Subcutaneous abdominal adipose tissue (tissue), 5 donors: Measurements from ENCODE around the gene AKAP13.

Source experiments
- H3K27ac ChIP-seq: one replicate; pipeline ENCODE4 v1.7.0; 2013; ENCODE audit warnings: low read depth, mild to moderate bottlenecking, inconsistent platforms, low read length, moderate library complexity
- H3K27me3 ChIP-seq, 5 donors: one replicate each; pipeline ENCODE4 v1.7.0; 2013; ENCODE audit warnings: low read length in 5 of 5, inconsistent platforms in 1 of 5; ENCODE audit not compliant: control insufficient read depth in 5 of 5, insufficient read depth in 4 of 5
- H3K36me3 ChIP-seq, 5 donors: one replicate each; pipeline ENCODE4 v1.7.0; 2013; ENCODE audit warnings: low read length in 5 of 5; ENCODE audit not compliant: control insufficient read depth in 5 of 5, insufficient read depth in 5 of 5
- H3K4me1 ChIP-seq, 5 donors: one replicate each; pipeline ENCODE4 v1.7.0; 2013; ENCODE audit warnings: low read length in 5 of 5, mild to moderate bottlenecking in 3 of 5, moderate library complexity in 1 of 5; ENCODE audit not compliant: control insufficient read depth in 5 of 5, insufficient read depth in 5 of 5
- H3K4me3 ChIP-seq, 5 donors: one replicate each; pipeline ENCODE4 v1.7.0; 2013; ENCODE audit warnings: low read length in 5 of 5, low read depth in 1 of 5
- H3K9ac ChIP-seq, 5 donors: one replicate each; pipeline ENCODE4 v1.7.0; 2013; ENCODE audit warnings: low read length in 5 of 5, mild to moderate bottlenecking in 4 of 5, moderate library complexity in 3 of 5
- H3K9me3 ChIP-seq, 5 donors: one replicate each; pipeline ENCODE4 v1.7.0; 2013; ENCODE audit warnings: low read length in 5 of 5; ENCODE audit not compliant: control insufficient read depth in 5 of 5
- donor health status: healthy.
- donor health status: healthy.
- donor health status: healthy.
- donor health status: healthy.
- donor health status: healthy.

Gene AKAP13

DNA sequence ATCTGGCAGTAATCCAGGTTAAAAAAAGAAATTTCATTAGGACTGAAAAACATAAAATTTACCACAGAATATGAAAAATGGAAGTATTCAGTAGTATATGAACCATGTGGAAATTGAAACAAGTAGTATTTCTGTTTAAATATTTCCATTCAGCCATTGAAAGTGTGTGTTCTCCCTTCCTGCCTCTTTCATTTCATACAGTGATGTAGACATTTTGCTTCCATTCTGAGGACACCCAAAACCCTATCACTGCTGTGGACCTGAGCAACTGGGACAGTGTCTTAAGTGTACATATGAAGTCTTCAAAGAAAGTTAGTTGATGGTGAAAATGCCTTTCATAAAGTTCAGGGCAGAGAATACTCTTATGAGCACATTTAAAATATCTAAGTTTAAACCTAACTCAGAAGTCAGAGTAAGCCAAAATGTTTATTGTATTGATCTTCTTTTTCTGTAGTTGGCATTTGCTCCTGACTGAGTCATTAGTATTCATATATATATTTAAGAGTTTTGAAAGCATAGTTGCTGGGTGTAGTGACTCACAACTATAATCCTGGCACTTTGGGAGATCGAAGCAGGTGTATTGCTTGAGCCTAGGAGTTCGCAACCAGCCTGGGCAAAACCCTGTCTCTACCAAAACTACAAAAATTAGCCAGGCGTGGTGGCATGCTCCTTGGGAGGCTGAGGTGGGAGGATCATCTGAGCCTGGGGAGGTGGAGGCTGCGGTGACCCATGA is 215.6 kb downstream of the AKAP13 start:
- H3K9me3 ChIP-seq = no peaks in the 10 kb centered on the region

GRCh38 chr15:85597155-85597815 is 216.9 kb downstream of the AKAP13 start:
- H3K4me3 ChIP-seq = no peak overlapping the region
- H3K36me3 ChIP-seq = peaks cover 0 to 6% (median 0%) of the 10 kb centered on the region in 5 donors
- no peaks in the 10 kb centered on the region for H3K27me3 ChIP-seq
- H3K9ac ChIP-seq = no peak overlapping the region
- no peak overlapping the region for H3K27ac ChIP-seq
- H3K9me3 ChIP-seq = no peaks in the 10 kb centered on the region
- peaks cover 0 to 22% (median 6%) of the 10 kb centered on the region in 5 donors for H3K4me1 ChIP-seq

More for the DNA sequence above, 215.6 kb downstream of the AKAP13 start:
- Histone ChIP-seq H3K27me3 (no peaks in the 10 kb centered on the region), H3K27ac (no peak overlapping the region), H3K4me1 (peaks cover 0 to 24% (median 9%) of the 10 kb centered on the region in 5 donors), H3K36me3 (peaks cover 0 to 9% (median 0%) of the 10 kb centered on the region in 5 donors), H3K9ac (no peak overlapping the region), H3K4me3 (no peak overlapping the region)

- Histone ChIP-seq H3K4me1 (peaks cover 0 to 19% (median 4%) of the 10 kb centered on the region in 5 donors), H3K36me3 (peaks cover 0 to 8% (median under 1%) of the 10 kb centered on the region in 5 donors), H3K4me3 (no peak overlapping the region), H3K27me3 (no peaks in the 10 kb centered on the region), H3K27ac (peak overlapping the region; percentile 71), H3K9me3 (no peaks in the 10 kb centered on the region), H3K9ac (no peak overlapping the region)
Observed at GRCh38 chr15:85598219-85598618, 217.8 kb downstream of the AKAP13 start.

DNA sequence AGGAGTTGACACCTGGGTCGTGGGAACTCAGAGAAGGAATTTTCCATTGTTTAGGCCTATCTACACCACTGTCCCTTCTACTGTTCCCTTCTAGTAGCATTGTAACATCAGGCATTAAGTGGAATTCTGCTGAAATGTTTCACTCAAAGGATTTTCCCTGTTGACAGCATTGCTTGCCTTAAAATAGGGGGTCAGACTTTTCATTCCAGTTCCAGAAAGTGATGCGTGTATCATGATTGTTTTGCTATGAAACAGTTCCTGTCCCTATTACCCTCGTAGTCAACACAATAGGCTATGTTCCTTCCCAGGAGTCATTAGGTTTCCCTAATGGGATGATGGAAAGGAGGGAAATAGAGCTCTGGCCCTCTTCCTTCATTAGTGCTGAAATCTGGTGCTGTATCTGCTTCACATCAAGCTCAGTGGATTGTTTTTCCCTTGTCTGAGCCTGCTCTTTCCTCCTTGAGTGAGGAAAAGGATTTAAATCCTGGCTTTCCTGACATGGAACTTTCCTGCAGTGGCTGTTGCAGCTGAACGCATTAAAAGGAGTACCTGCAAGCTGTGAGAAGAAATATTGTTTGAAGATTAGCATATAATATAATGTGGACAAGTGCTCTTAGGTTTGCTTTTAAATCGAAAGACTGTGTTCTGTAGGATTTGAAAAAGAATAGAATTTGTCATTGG is 218.5 kb downstream of the AKAP13 start:
- Histone ChIP-seq H3K4me3 (no peak overlapping the region), H3K4me1 (peaks cover 0 to 19% (median 4%) of the 10 kb centered on the region in 5 donors), H3K9ac (peak overlapping the region in 1 of 5 donors; percentile 8), H3K36me3 (peaks cover 0 to 13% (median 6%) of the 10 kb centered on the region in 5 donors), H3K9me3 (no peaks in the 10 kb centered on the region), H3K27ac (peak overlapping the region; percentile 50), H3K27me3 (no peaks in the 10 kb centered on the region)

- Histone ChIP-seq H3K4me1 (peaks cover 0 to 19% (median 4%) of the 10 kb centered on the region in 5 donors), H3K36me3 (peaks cover 0 to 13% (median 6%) of the 10 kb centered on the region in 5 donors), H3K9me3 (no peaks in the 10 kb centered on the region), H3K4me3 (no peak overlapping the region), H3K27me3 (no peaks in the 10 kb centered on the region), H3K9ac (no peak overlapping the region), H3K27ac (peak overlapping the region; percentile 32)
Observed at GRCh38 chr15:85600001-85600400, 219.6 kb downstream of the AKAP13 start.

GRCh38 chr15:85603160-85603559 is 222.8 kb downstream of the AKAP13 start:
- no peak overlapping the region for H3K27ac ChIP-seq
- no peaks in the 10 kb centered on the region for H3K9me3 ChIP-seq
- peaks cover 6 to 34% (median 18%) of the 10 kb centered on the region in 5 donors for H3K4me1 ChIP-seq
- peaks cover 0 to 11% (median 7%) of the 10 kb centered on the region in 5 donors for H3K36me3 ChIP-seq
- no peak overlapping the region for H3K9ac ChIP-seq
- H3K27me3 ChIP-seq = no peaks in the 10 kb centered on the region
- H3K4me3 ChIP-seq = no peak overlapping the region

DNA sequence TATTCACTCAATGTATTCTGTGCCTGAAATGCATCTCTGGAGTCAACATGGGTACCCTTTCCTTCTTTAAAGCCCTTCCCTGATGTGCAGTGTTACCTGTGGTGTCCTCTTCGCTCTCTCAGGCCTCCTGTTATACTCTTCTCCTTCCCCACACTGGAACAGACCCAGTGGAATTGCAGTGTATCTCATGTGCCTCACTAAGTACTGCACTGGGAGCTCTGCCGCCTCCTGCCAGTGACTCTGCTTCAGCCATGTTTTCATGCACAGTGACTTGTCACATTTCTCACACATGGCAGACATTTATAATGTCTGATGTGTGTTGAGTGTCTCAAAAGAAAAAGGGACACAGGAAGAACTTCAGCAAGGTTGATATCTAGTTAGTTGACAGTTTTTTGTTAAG is 223.3 kb downstream of the AKAP13 start:
- H3K4me1 ChIP-seq = peaks cover 2 to 35% (median 23%) of the 10 kb centered on the region in 5 donors
- H3K36me3 ChIP-seq = peaks cover 0 to 8% (median 7%) of the 10 kb centered on the region in 5 donors
- H3K9ac ChIP-seq = no peak overlapping the region
- no peaks in the 10 kb centered on the region for H3K27me3 ChIP-seq
- no peak overlapping the region for H3K27ac ChIP-seq
- no peak overlapping the region for H3K4me3 ChIP-seq
- no peaks in the 10 kb centered on the region for H3K9me3 ChIP-seq

GRCh38 chr15:85604194-85604593 is 223.8 kb downstream of the AKAP13 start:
- Histone ChIP-seq H3K9me3 (no peaks in the 10 kb centered on the region), H3K27ac (no peak overlapping the region), H3K27me3 (no peaks in the 10 kb centered on the region), H3K36me3 (peaks cover 0 to 8% (median 7%) of the 10 kb centered on the region in 5 donors), H3K9ac (no peak overlapping the region), H3K4me1 (peaks cover 2 to 32% (median 24%) of the 10 kb centered on the region in 5 donors), H3K4me3 (no peak overlapping the region)

- Histone ChIP-seq H3K27me3 (no peaks in the 10 kb centered on the region), H3K4me1 (peaks cover 2 to 25% (median 23%) of the 10 kb centered on the region in 5 donors), H3K27ac (peak overlapping the region; percentile 76), H3K9ac (peak overlapping the region in 1 of 5 donors; percentile 7), H3K9me3 (no peaks in the 10 kb centered on the region), H3K4me3 (no peak overlapping the region), H3K36me3 (peaks cover 0 to 10% (median 7%) of the 10 kb centered on the region in 5 donors)
Observed at GRCh38 chr15:85606738-85607137, 226.3 kb downstream of the AKAP13 start.
